Ovary (tissue), 3 donors: ENCODE measurements around the gene FAM53C.

Source experiments
- CTCF ChIP-seq, 3 donors: fragments of 450-650 bp in 2 of 3; fragments of 200-600 bp in 1 of 3; IDR thresholded peaks; one replicate each; pipeline versions ENCODE4 v1.5.1 to v1.8.0; 2016 to 2022; ENCODE audit warnings: antibody characterized with exemption in 3 of 3, mild to moderate bottlenecking in 1 of 3
- POLR2A ChIP-seq: fragments of 450-650 bp; IDR thresholded peaks from one replicate; pipeline ENCODE4 v1.6.1; 2017; ENCODE audit warnings: antibody characterized with exemption, mild to moderate bottlenecking, moderate library complexity
- donor health status: DM: no; HTN: no; CAD: no.

GRCh38 chr5:138371454-138371853, 33.4 kb downstream of the FAM53C start:
- TF ChIP-seq POLR2A = no peak
- TF ChIP-seq CTCF (IDR thresholded peaks at IDR 0.05) = no peak
